Hematopoietic multipotent progenitor cell treated with erythropoietin and hydrocortisone succinate and interleukin-3 and kit ligand, for 15 days (in vitro differentiated cells): ENCODE results near the gene EFHD1.
A peak's percentile ranks its signal among the peaks of the same experiment; 100 is the strongest.

ENCODE experiments used
- DNase-seq: peaks from one replicate; pipeline ENCODE4 v3.0.0-alpha.2; 2015; ENCODE audit warnings: low spot score

EFHD1 gene

GRCh38 chr2:232633413-232634205 is at the start of gene EFHD1:
EFHD1 (plus strand) TSS chr2:232633604; CDS start chr2:232633705, 101 bp downstream.
- no peak for DNase-seq

GRCh38 chr2:232584238-232584637 is 49.2 kb upstream of the EFHD1 start:
- DNase-seq = no peak

- no peak for DNase-seq
Observed at GRCh38 chr2:232586943-232587505, 46.4 kb upstream of the EFHD1 start.

- DNase-seq = no peak
Observed at GRCh38 chr2:232587512-232587911, 45.9 kb upstream of the EFHD1 start.

- no peak for DNase-seq
Observed at GRCh38 chr2:232588031-232588430, 45.4 kb upstream of the EFHD1 start.

GRCh38 chr2:232588680-232589585 is 44.5 kb upstream of the EFHD1 start:
- DNase-seq = no peak

- DNase-seq = peak; percentile 12
Observed at GRCh38 chr2:232592772-232593395, 40.5 kb upstream of the EFHD1 start.

GRCh38 chr2:232593982-232594381 is 39.4 kb upstream of the EFHD1 start:
- no peak for DNase-seq

GRCh38 chr2:232597362-232598079 is 35.9 kb upstream of the EFHD1 start:
- no peak for DNase-seq

- DNase-seq = no peak
Observed at GRCh38 chr2:232598293-232598692, 35.1 kb upstream of the EFHD1 start.

- DNase-seq = no peak
Observed at GRCh38 chr2:232600053-232600773, 33.2 kb upstream of the EFHD1 start.

- no peak for DNase-seq
Observed at GRCh38 chr2:232603283-232603682, 30.1 kb upstream of the EFHD1 start.

GRCh38 chr2:232604535-232604934 is 28.9 kb upstream of the EFHD1 start:
- no peak for DNase-seq

- DNase-seq = no peak
Observed at GRCh38 chr2:232607011-232607410, 26.4 kb upstream of the EFHD1 start.

GRCh38 chr2:232609607-232610006 is 23.8 kb upstream of the EFHD1 start:
- DNase-seq = no peak

GRCh38 chr2:232610081-232610480 is 23.3 kb upstream of the EFHD1 start:
- DNase-seq = no peak

GRCh38 chr2:232611061-232611460 is 22.3 kb upstream of the EFHD1 start:
- no peak for DNase-seq

GRCh38 chr2:232611559-232612218 is 21.7 kb upstream of the EFHD1 start:
- peak; percentile 64 for DNase-seq

GRCh38 chr2:232613538-232614134 is 19.8 kb upstream of the EFHD1 start:
- no peak for DNase-seq

GRCh38 chr2:232615339-232615738 is 18.1 kb upstream of the EFHD1 start:
- no peak for DNase-seq
